ENCODE results near the gene SESN1.

GRCh38 chr6:108989700-108990099, 104.9 kb downstream of the SESN1 start:
- TF ChIP-seq CTCF (IDR thresholded peaks at IDR 0.05; ENCODE audit: insufficient read depth, low read depth, low read length) (no peak), EZH2 (IDR thresholded peaks at IDR 0.05; ENCODE audit: insufficient read depth, low read length) (no peak)

Measured in astrocyte (in vitro differentiated cells and primary cell).